ENCODE results near the gene GALM. TPM values are rescaled to one million over a fixed set of nuclear protein-coding genes. Genes with fewer than 3 reads are reported as not detected.
"Not testable (repeated sequence)": the region's sequence is repeated elsewhere in the genome, so short reads cannot be mapped to it uniquely, and the experiment has no call there.

The GALM gene
- total RNA-seq, 1 donor from 2014 or later, result 17.6 TPM

GRCh38 chr2:38643021-38643671, 22.8 kb upstream of the GALM start:
- H3K4me1 Mint-ChIP-seq, result no peaks in the 10 kb centered on the region

GRCh38 chr2:38643683-38644511, 22.0 kb upstream of the GALM start:
- not testable (repeated sequence) for DNase-seq (ENCODE audit: low spot score in 2 of 2, unreplicated experiment in 2 of 2); H3K36me3 Mint-ChIP-seq; H3K27ac Mint-ChIP-seq; H3K4me3 Mint-ChIP-seq; H3K4me1 Mint-ChIP-seq; H3K27me3 Mint-ChIP-seq (ENCODE audit: low read depth)
- H3K9me3 Mint-ChIP-seq, result peaks cover 13% of the 10 kb centered on the region

More at GRCh38 chr2:38643021-38643671, 22.8 kb upstream of the GALM start:
- H3K4me3 Mint-ChIP-seq, result no peak overlapping the region
- no peak overlapping the region for H3K27ac Mint-ChIP-seq
- DNase-seq (ENCODE audit: low spot score in 2 of 2, unreplicated experiment in 2 of 2), result no peak
- TF ChIP-seq, protein P1, sequence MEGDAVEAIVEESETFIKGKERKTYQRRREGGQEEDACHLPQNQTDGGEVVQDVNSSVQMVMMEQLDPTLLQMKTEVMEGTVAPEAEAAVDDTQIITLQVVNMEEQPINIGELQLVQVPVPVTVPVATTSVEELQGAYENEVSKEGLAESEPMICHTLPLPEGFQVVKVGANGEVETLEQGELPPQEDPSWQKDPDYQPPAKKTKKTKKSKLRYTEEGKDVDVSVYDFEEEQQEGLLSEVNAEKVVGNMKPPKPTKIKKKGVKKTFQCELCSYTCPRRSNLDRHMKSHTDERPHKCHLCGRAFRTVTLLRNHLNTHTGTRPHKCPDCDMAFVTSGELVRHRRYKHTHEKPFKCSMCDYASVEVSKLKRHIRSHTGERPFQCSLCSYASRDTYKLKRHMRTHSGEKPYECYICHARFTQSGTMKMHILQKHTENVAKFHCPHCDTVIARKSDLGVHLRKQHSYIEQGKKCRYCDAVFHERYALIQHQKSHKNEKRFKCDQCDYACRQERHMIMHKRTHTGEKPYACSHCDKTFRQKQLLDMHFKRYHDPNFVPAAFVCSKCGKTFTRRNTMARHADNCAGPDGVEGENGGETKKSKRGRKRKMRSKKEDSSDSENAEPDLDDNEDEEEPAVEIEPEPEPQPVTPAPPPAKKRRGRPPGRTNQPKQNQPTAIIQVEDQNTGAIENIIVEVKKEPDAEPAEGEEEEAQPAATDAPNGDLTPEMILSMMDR (IDR thresholded peaks at IDR 0.05; ENCODE audit: unreplicated experiment), result no peak
- peaks cover 3% of the 10 kb centered on the region for H3K36me3 Mint-ChIP-seq
- H3K27me3 Mint-ChIP-seq (ENCODE audit: low read depth), result no peaks in the 10 kb centered on the region
- H3K9me3 Mint-ChIP-seq, result peaks cover 9% of the 10 kb centered on the region

DNA sequence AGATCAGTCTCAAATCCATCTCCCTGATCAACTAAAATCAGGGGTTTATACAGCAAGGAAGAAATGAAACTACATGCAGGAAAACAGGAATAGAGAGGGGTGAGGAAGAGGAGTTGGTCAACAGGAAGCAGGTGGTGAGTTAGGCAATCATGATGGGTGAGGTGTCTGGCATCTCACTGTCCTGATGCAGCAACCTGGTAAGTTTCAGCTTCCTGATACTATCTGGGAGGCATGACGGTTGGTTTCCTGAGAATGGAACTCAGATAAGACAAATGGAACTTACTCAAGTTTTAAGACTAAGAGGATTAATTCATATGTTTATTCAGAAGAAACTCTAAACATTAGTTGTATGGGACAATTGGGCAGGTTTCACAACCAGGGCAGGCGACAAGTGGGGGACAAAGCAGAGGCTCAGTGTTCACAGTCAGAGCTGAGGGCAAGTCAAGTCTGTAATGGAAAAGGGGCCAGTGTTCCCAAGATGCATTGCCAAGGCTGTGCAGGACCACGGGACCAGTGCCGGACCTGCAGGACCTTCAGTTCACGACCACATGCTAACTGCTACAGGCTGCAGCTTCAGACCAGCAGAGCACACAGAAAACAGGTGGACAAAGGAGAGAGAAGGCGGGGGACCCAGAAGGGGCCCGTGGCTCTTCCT, 17.7 kb upstream of the GALM start:
- peaks cover 13% of the 10 kb centered on the region for H3K9me3 Mint-ChIP-seq
- TF ChIP-seq, protein P1 (IDR thresholded peaks at IDR 0.05; ENCODE audit: unreplicated experiment), result no peak
- H3K27ac Mint-ChIP-seq, result no peak overlapping the region
- no peak overlapping the region for H3K4me3 Mint-ChIP-seq
- no peaks in the 10 kb centered on the region for H3K27me3 Mint-ChIP-seq (ENCODE audit: low read depth)
- H3K36me3 Mint-ChIP-seq, result peaks cover 3% of the 10 kb centered on the region
- peaks cover 5% of the 10 kb centered on the region for H3K4me1 Mint-ChIP-seq
- DNase-seq (ENCODE audit: low spot score in 2 of 2, unreplicated experiment in 2 of 2), result no peak

DNA sequence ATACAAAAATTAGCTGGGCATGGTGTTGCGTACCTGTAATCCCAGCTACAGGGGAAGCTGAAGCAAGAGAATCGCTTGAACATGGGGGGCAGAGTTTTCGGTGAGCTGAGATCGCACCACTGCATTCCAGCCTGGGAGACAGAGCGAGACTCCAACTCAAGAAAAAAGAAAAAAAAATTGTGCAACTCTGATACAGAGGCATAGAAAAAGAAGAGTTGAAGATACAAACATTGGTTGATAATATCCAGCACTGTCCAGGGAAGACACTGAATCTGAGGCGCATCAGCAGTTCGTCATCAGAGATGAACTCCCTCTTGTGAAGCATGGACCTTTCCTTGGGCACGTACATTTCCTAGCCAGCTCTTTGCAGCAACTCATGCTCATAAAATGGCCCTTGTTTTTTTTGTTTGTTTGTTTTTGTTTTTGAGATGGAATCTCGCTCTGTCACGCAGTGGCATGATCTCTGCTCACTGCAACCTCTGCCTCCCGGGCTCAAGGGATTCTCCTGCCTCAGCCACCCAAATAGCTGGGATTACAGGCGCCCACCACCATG, 16.7 kb upstream of the GALM start:
- TF ChIP-seq, protein P1 (IDR thresholded peaks at IDR 0.05; ENCODE audit: unreplicated experiment), result no peak
- Mint-ChIP-seq H3K9me3 (peaks cover 8% of the 10 kb centered on the region), H3K27ac (no peak overlapping the region), H3K36me3 (no peaks in the 10 kb centered on the region), H3K27me3 (ENCODE audit: low read depth) (no peaks in the 10 kb centered on the region), H3K4me3 (no peak overlapping the region), H3K4me1 (peaks cover 5% of the 10 kb centered on the region)
- DNase-seq (ENCODE audit: low spot score in 2 of 2, unreplicated experiment in 2 of 2), result no peak

DNA sequence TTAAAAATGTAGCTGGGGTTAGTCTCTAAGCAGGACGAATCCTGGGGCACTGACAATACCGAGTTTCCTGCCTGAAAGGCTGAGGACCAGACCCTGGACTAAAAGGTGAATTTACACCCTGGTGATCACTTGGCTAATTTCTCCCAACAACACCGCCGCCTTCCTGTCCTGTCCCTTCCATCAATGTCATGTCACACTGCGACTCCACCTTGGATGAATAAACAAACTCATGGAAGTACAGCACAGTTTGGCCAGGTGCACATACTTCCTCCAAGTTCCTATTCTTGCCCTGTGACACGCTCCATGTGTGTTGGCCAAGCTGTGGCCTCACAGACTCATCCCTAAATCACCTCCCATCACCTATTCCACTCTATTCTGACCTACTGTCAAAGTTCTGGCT, 15.9 kb upstream of the GALM start:
- H3K36me3 Mint-ChIP-seq, result no peaks in the 10 kb centered on the region
- TF ChIP-seq, protein P1 (IDR thresholded peaks at IDR 0.05; ENCODE audit: unreplicated experiment), result no peak
- no peak for DNase-seq (ENCODE audit: low spot score in 2 of 2, unreplicated experiment in 2 of 2)
- no peak overlapping the region for H3K27ac Mint-ChIP-seq
- peaks cover 5% of the 10 kb centered on the region for H3K4me1 Mint-ChIP-seq
- H3K9me3 Mint-ChIP-seq, result peaks cover 8% of the 10 kb centered on the region
- H3K27me3 Mint-ChIP-seq (ENCODE audit: low read depth), result no peaks in the 10 kb centered on the region
- no peak overlapping the region for H3K4me3 Mint-ChIP-seq

All from mesothelial cell of epicardium (in vitro differentiated cells).